ENCODE data around the gene EZR. TPM values are rescaled to one million over a fixed set of nuclear protein-coding genes. Genes with fewer than 3 reads are reported as not detected.
A peak's percentile ranks its signal among the peaks of the same experiment; 100 is the strongest.
"Not testable (repeated sequence)": the region's sequence is repeated elsewhere in the genome, so short reads cannot be mapped to it uniquely, and the experiment has no call there.

EZR gene
- total RNA-seq, 1 donor from 2014 or later: 260 TPM

GRCh38 chr6:158834675-158835385 lies 15.7 kb upstream of the EZR start:
- Histone ChIP-seq H3K4me3 (no peak overlapping the region), H3K9me3 (no peaks in the 10 kb centered on the region), H3K4me1 (peaks cover 5% of the 10 kb centered on the region), H3K27ac (peak overlapping the region; percentile 72), H3K27me3 (no peaks in the 10 kb centered on the region), H3K36me3 (no peaks in the 10 kb centered on the region)
- ATAC-seq (peak; percentile 13), DNase-seq (no peak)
- no peak for TF ChIP-seq CTCF (IDR thresholded peaks at IDR 0.05)
- intact Hi-C loops (cut with DNase I): no loop called here

GRCh38 chr6:158832807-158833206 lies 13.6 kb upstream of the EZR start:
- H3K27me3 ChIP-seq; H3K4me3 ChIP-seq; intact Hi-C loops (cut with DNase I); H3K36me3 ChIP-seq; ATAC-seq; DNase-seq; H3K9me3 ChIP-seq; H3K27ac ChIP-seq; H3K4me1 ChIP-seq: not testable (repeated sequence)

- DNase-seq (no peak), ATAC-seq (no peak)
- Histone ChIP-seq H3K4me3 (no peak overlapping the region), H3K36me3 (no peaks in the 10 kb centered on the region), H3K4me1 (peaks cover 5% of the 10 kb centered on the region), H3K27ac (no peak overlapping the region), H3K27me3 (no peaks in the 10 kb centered on the region), H3K9me3 (no peaks in the 10 kb centered on the region)
- no peak for TF ChIP-seq CTCF (IDR thresholded peaks at IDR 0.05)
- intact Hi-C loops (cut with DNase I): no loop called here
Measured at GRCh38 chr6:158832026-158832425, 12.9 kb upstream of the EZR start.

- Histone ChIP-seq H3K4me1 (peaks cover 5% of the 10 kb centered on the region), H3K9me3 (no peaks in the 10 kb centered on the region), H3K27me3 (no peaks in the 10 kb centered on the region), H3K4me3 (no peak overlapping the region), H3K27ac (no peak overlapping the region), H3K36me3 (no peaks in the 10 kb centered on the region)
- no peak for DNase-seq
- TF ChIP-seq CTCF (IDR thresholded peaks at IDR 0.05): no peak
- intact Hi-C loops (cut with DNase I): no loop called here
- no peak for ATAC-seq
Measured at GRCh38 chr6:158831571-158831970, 12.4 kb upstream of the EZR start.

- Histone ChIP-seq H3K4me1 (peaks cover 5% of the 10 kb centered on the region), H3K27me3 (no peaks in the 10 kb centered on the region), H3K27ac (no peak overlapping the region), H3K9me3 (no peaks in the 10 kb centered on the region), H3K36me3 (no peaks in the 10 kb centered on the region), H3K4me3 (no peak overlapping the region)
- no peak for TF ChIP-seq CTCF (IDR thresholded peaks at IDR 0.05)
- intact Hi-C loops (cut with DNase I): no loop called here
- ATAC-seq (no peak), DNase-seq (no peak)
Measured at GRCh38 chr6:158830736-158831135, 11.6 kb upstream of the EZR start.

- H3K9me3 ChIP-seq: no peaks in the 10 kb centered on the region
- no peaks in the 10 kb centered on the region for H3K36me3 ChIP-seq
- TF ChIP-seq CTCF (IDR thresholded peaks at IDR 0.05): no peak
- H3K4me1 ChIP-seq: peaks cover 6% of the 10 kb centered on the region
- no peak for ATAC-seq
- no peak for DNase-seq
- H3K27ac ChIP-seq: no peak overlapping the region
- no peak overlapping the region for H3K4me3 ChIP-seq
- intact Hi-C loops (cut with DNase I): no loop called here
- H3K27me3 ChIP-seq: no peaks in the 10 kb centered on the region
Measured at GRCh38 chr6:158828807-158829206, 9.6 kb upstream of the EZR start.

Measured in upper lobe of right lung (tissue), 1 donor.